ENCODE results near the gene GTPBP4. TPM values are rescaled to one million over a fixed set of nuclear protein-coding genes. Genes with fewer than 3 reads are reported as not detected.

The GTPBP4 gene
- total and polyA plus RNA-seq, 2 of the 8 experiments (the other 6 are each of a cell fraction or from before 2014, with no cell fraction given): 16.9 to 98.1 TPM

DNA sequence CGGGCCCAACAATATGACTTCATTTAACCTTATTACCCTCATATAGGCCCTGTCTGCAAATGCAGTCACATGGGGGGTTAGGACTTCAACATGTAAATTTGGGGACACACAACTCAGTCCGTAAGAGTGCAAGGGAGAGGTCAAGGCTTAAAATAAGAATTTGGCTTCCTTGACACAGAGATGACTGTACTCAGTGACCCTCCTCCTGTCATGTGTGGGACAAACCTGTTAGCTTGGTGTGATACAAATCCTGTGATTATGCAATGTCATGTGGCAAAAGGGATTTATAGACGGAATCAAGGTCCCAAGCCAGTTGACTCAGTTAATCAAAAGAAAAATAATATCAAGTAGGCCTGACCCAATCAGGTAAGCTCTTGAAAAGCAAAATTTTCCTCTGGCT is 25.9 kb upstream of the GTPBP4 start:
- no peak overlapping the region for H3K4me3 ChIP-seq (ENCODE audit: extremely low read depth in 1 of 4, insufficient read depth in 2 of 4, low read depth in 3 of 4, low read length in 4 of 4)
- H4K20me1 ChIP-seq (replicated peaks in 1 of 2; ENCODE audit: control insufficient read depth in 1 of 2, insufficient read depth in 2 of 2, low read length in 2 of 2): no peaks in the 10 kb centered on the region
- H2BK120ac ChIP-seq (replicated peaks; ENCODE audit: low read depth, low read length): no peak overlapping the region
- CTCF ChIA-PET (ENCODE audit: partially characterized antibody): interaction anchor here (1.0 to 1.2 kb wide), 2 partner anchors 13 to 26 kb away, joined by 3 to 4 read pairs; partner anchors contain the start of gene GTPBP4
- no peak overlapping the region for H3K27ac ChIP-seq (ENCODE audit: low read depth, low read length)
- no peak overlapping the region for H2AFZ ChIP-seq (ENCODE audit: low read length)
- no peak overlapping the region for H2BK5ac ChIP-seq (ENCODE audit: low read depth, low read length)
- no peak overlapping the region for H3K4ac ChIP-seq (replicated peaks; ENCODE audit: insufficient read length, low read depth, low read length)
- no peak overlapping the region for H4K8ac ChIP-seq (ENCODE audit: extremely low read depth, insufficient read depth, low read length)
- no peaks in the 10 kb centered on the region for H3K36me3 ChIP-seq (ENCODE audit: control insufficient read depth in 2 of 4, insufficient read depth in 4 of 4, low read length in 3 of 4)
- 89% methylated on average over 3 of the region's 3 CpGs; no CpG with 5 or more reads in 1 of the 2 experiments for WGBS, 2 experiments (ENCODE audit: extremely low coverage in 1 of 2, insufficient coverage in 1 of 2, insufficient read length in 1 of 2, insufficient replicate concordance in 2 of 2, low coverage in 1 of 2, low lambda C conversion rate in 2 of 2, missing lambda C conversion rate in 1 of 2)
- no peak overlapping the region for H3K9ac ChIP-seq (replicated peaks in 1 of 4; ENCODE audit: extremely low read depth in 1 of 4, low read depth in 3 of 4, low read length in 3 of 4)
- H3K4me2 ChIP-seq (ENCODE audit: insufficient read depth in 1 of 2, low read depth in 2 of 2, low read length in 2 of 2): no peak overlapping the region
- FAIRE-seq (no peak), DNase-seq (ENCODE audit: low read depth in 1 of 2, low spot score in 2 of 2) (no peak)
- H2AK5ac ChIP-seq (ENCODE audit: low read depth, low read length): no peak overlapping the region
- no peak overlapping the region for H3K23ac ChIP-seq (ENCODE audit: insufficient read length)
- POLR2A ChIA-PET (ENCODE audit: partially characterized antibody): interaction anchor here (0.7 to 1.8 kb wide), 3 partner anchors 14 to 38 kb away, joined by 3 to 4 read pairs (median 3); partner anchors contain the start of gene GTPBP4
- peaks cover 0 to 2% of the 10 kb centered on the region in 2 experiments; a peak in 1 of 4 replicates for H3K9me3 ChIP-seq (ENCODE audit: insufficient read depth in 2 of 2, low read depth in 1 of 2, low read length in 1 of 2)
- no peak overlapping the region for H2BK12ac ChIP-seq (ENCODE audit: low read depth, low read length)
- H4K5ac ChIP-seq (ENCODE audit: insufficient read length, low read depth, low read length): no peak overlapping the region
- H3K14ac ChIP-seq (ENCODE audit: insufficient read length): no peak overlapping the region
- H2BK20ac ChIP-seq (ENCODE audit: low read length): no peak overlapping the region
- H3K23me2 ChIP-seq (ENCODE audit: low read depth, low read length): no peaks in the 10 kb centered on the region; the same call in 1 of the 2 replicates
- no peak overlapping the region for H3K18ac ChIP-seq (ENCODE audit: extremely low read depth, low read length)
- H3K79me2 ChIP-seq (ENCODE audit: control insufficient read depth in 1 of 2, insufficient read depth in 2 of 2, low read length in 2 of 2): no peaks in the 10 kb centered on the region
- TF ChIP-seq TAF7 (optimal IDR thresholded peaks at IDR 0.05; ENCODE audit: borderline replicate concordance, low read depth, low read length) (no peak), EGR1 (IDR thresholded peaks at IDR 0.05; ENCODE audit: borderline replicate concordance, low read depth, low read length) (no peak), CHD2 (IDR thresholded peaks at IDR 0.05; ENCODE audit: low read length) (no peak)
- no peak overlapping the region for H4K91ac ChIP-seq (replicated peaks; ENCODE audit: insufficient read length, low read length)
- H3K79me1 ChIP-seq (ENCODE audit: low read depth, low read length): no peaks in the 10 kb centered on the region
- H3K4me1 ChIP-seq (replicated peaks in 1 of 4; ENCODE audit: control insufficient read depth in 3 of 4, insufficient read depth in 4 of 4, low read length in 3 of 4): no peaks in the 10 kb centered on the region; a peak in 1 of 7 replicates
- H3K56ac ChIP-seq (replicated peaks; ENCODE audit: insufficient read length, low read depth, low read length): no peak overlapping the region
- no peaks in the 10 kb centered on the region for H3K27me3 ChIP-seq (replicated peaks in 1 of 4; ENCODE audit: control insufficient read depth in 3 of 4, extremely low read depth in 1 of 4, insufficient read depth in 3 of 4, low read length in 3 of 4)
- no peak overlapping the region for H2BK15ac ChIP-seq (ENCODE audit: low read length)

All from H1 (cell line).